HT-29 (cell line): Measurements from ENCODE around the gene CTNNBL1. TPM values are rescaled to one million over a fixed set of nuclear protein-coding genes. Genes with fewer than 3 reads are reported as not detected.
A peak's percentile ranks its signal among the peaks of the same experiment; 100 is the strongest.

Experiments
- DNase-seq: peaks from one replicate; pipeline ENCODE4 v3.0.0-alpha.2; 2015; ENCODE audit warnings: low spot score
- total RNA-seq: library from RNA; depleted of rRNA; stranded (reverse); fragments of >200 nt; shearing (Covaris generic); gene quantifications from 2 replicates; pipeline ENCODE4 v1.2.3, GENCODE V29; 2014

CTNNBL1 gene
- total RNA-seq, 1 experiment from 2014 or later = 42.4 TPM

- no peak for DNase-seq
Measured at GRCh38 chr20:37877832-37878772, 184.3 kb downstream of the CTNNBL1 start.

DNA sequence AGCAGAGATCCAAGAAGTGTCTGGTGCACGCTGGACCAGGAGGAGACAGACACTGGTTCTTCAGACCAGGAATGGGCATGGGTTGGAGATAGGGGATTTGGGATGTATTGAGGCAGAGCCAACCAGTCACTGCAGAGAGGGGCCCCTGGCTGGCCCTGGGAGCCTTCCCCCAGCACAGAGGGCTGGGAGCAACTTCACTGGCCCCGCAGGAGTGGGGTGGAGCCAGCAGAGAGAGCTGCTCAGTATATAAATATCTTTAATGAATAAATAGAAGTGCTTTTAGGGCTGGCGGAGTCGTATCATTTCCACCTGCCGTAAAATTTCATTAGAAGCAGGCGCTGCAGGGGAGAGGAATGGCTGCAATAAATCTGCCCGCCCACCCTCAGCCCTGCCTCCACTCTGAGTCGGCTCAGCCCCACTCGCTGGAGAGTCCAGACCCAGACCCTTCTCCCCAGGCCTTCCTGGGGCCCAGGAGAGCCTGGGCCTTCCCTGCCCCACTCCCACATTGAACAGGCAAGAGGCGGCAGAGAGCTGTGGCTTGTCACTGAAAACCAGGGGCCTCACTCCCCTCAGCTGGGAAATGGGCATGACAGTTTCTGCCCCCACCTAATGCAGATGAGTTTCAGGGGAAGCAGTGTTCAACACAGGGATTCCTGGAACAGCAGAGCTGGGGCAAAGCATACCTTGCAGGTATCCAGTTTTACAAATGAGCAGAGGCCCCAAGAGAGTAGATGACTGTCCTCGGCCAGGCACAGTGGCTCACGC lies 185.2 kb downstream of the CTNNBL1 start:
- DNase-seq = no peak

- no peak for DNase-seq
Measured at GRCh38 chr20:37879843-37880242, 186.0 kb downstream of the CTNNBL1 start.

- DNase-seq = peak; percentile 43
Measured at GRCh38 chr20:37880726-37881591, 187.1 kb downstream of the CTNNBL1 start.

DNA sequence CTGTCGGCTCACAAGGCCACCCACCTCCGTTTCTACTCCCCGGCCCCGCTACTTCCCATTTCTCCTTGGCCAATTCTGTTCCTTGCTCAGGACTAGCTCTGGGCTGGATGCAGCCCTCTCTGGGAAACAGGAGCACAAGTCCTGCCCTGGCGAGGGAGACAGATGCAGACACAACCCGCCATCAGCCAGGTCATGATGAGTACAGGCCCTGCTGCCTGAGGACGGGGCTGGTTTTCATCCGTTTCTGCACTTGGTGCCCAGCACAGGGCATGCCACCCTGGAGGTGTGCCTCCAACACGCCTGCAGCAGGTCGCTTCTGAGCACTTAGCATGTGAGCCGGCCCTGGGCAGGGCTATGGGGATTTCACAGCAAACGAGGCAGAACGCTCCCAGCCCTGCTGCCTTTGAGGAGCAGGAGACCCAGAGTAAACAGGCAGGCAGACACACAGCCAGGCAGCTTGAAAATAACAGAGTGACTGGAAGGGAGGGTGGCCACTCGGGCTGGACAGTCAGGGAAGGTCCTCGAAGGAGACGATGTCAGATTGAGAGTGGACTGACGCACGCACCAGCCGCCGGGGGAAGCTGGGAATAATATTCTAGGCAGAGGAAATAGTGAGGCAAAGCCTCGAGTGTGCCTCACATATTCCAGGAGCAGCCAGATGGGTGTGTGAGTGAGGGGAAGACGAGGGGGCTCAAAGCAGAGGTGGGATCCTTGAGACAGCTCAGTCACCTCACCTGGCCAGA lies 187.9 kb downstream of the CTNNBL1 start:
- DNase-seq = no peak

- no peak for DNase-seq
Measured at GRCh38 chr20:37882961-37883712, 189.3 kb downstream of the CTNNBL1 start.

GRCh38 chr20:37885042-37885441 lies 191.2 kb downstream of the CTNNBL1 start:
- no peak for DNase-seq

- DNase-seq = no peak
Measured at GRCh38 chr20:37885593-37886503, 192.0 kb downstream of the CTNNBL1 start.

DNA sequence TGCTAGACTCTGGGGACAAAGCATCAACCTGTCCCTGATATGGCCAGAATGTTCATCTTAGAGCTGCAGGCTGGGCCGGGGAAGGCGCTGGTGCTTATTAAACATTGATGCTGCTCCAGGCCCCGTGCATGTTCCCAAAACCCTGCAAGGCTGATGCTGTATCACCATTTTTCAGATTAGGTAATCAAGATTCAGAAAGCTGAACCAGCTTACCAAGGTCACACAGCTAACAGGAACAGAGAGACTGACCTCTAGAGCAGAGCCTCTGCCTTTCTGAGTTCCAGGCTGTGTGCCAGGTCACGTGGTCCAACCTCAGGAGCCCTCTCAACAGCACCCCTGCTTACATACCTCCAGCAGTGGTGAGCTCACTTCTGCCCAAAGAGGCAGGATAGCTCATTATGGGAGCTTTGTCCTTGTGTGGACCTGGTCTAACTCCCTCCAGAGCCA lies 193.0 kb downstream of the CTNNBL1 start:
- DNase-seq = peak; percentile 49

DNA sequence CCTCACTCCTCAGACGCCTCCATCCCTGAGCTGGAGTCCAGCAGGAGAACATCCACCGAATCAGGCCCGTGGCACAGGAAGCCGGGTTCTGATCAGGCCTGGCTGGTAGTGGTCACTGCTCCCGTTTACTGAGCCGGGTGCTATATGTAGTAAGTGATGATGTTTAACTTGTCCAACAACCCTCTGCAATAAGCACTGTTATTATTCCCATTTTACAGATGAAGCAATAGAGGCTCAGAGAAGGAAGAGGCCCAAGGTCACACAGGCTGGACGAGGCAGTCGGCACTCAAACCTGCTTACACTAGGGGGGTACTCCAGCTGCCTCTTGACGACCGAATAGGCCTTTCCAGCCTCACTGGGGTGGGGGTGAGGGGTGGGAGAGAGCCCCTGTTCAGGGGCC lies 194.8 kb downstream of the CTNNBL1 start:
- DNase-seq = no peak

- DNase-seq = no peak
Measured at GRCh38 chr20:37890108-37890507, 196.3 kb downstream of the CTNNBL1 start.

GRCh38 chr20:37890643-37891042 lies 196.8 kb downstream of the CTNNBL1 start:
- no peak for DNase-seq

DNA sequence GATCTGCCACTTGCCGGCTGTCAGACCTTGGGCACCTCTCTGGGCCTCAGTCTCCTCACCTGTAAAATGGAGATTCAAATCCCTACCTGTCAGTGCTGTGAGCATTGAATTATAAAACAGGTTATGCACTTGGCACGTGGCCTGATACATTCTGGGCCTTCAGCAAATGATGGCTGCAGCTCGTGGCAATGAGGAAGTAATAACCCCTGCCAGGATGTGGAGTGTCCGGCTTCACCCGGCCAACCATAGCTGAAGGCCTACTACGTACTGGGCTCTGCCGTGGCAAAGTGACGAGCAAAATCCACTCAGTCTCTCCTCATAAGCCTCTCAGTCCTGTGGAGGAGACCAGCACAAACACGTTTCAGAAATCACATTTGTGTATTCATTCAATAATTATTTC lies 198.2 kb downstream of the CTNNBL1 start:
- no peak for DNase-seq

GRCh38 chr20:37893566-37894241 lies 199.9 kb downstream of the CTNNBL1 start:
- no peak for DNase-seq

GRCh38 chr20:37894454-37894853 lies 200.6 kb downstream of the CTNNBL1 start:
- DNase-seq = no peak

GRCh38 chr20:37895166-37895565 lies 201.3 kb downstream of the CTNNBL1 start:
- no peak for DNase-seq

- no peak for DNase-seq
Measured at GRCh38 chr20:37896932-37897548, 203.2 kb downstream of the CTNNBL1 start.
